Hematopoietic multipotent progenitor cell treated with erythropoietin and hydrocortisone succinate and interleukin-3 and kit ligand, for 8 days (in vitro differentiated cells): ENCODE data around the gene SULT1C4.
"Not testable (repeated sequence)": the region's sequence is repeated elsewhere in the genome, so short reads cannot be mapped to it uniquely, and the experiment has no call there.

Experiments used
- DNase-seq: peaks from one replicate; pipeline ENCODE4 v3.0.0-alpha.2; 2015

SULT1C4 gene

GRCh38 chr2:108377815-108378630 is at the start of gene SULT1C4:
SULT1C4 (plus strand) TSS chr2:108377954; CDS start chr2:108378338, 384 bp downstream.
- DNase-seq = no peak

- no peak for DNase-seq
Measured at GRCh38 chr2:108329771-108330170, 48.0 kb upstream of the SULT1C4 start.

- DNase-seq = no peak
Measured at GRCh38 chr2:108330979-108331378, 46.8 kb upstream of the SULT1C4 start.

- no peak for DNase-seq
Measured at GRCh38 chr2:108345951-108346350, 31.8 kb upstream of the SULT1C4 start.

GRCh38 chr2:108346827-108347226 is 30.9 kb upstream of the SULT1C4 start:
- peak; percentile 20 for DNase-seq

- DNase-seq = no peak
Measured at GRCh38 chr2:108347786-108348185, 30.0 kb upstream of the SULT1C4 start.

- no peak for DNase-seq
Measured at GRCh38 chr2:108348816-108349570, 28.8 kb upstream of the SULT1C4 start.

GRCh38 chr2:108349571-108349928 is 28.2 kb upstream of the SULT1C4 start:
- DNase-seq = no peak

GRCh38 chr2:108351889-108352288 is 25.9 kb upstream of the SULT1C4 start:
- DNase-seq = peak; percentile 64

GRCh38 chr2:108354136-108354535 is 23.6 kb upstream of the SULT1C4 start:
- DNase-seq = no peak

GRCh38 chr2:108355906-108356734 is 21.6 kb upstream of the SULT1C4 start:
- no peak for DNase-seq

GRCh38 chr2:108359336-108359735 is 18.4 kb upstream of the SULT1C4 start:
- not testable (repeated sequence) for DNase-seq

- no peak for DNase-seq
Measured at GRCh38 chr2:108360776-108361468, 16.8 kb upstream of the SULT1C4 start.

GRCh38 chr2:108363024-108363907 is 14.5 kb upstream of the SULT1C4 start:
- DNase-seq = no peak

- no peak for DNase-seq
Measured at GRCh38 chr2:108363908-108364225, 13.9 kb upstream of the SULT1C4 start.

GRCh38 chr2:108364676-108365297 is 13.0 kb upstream of the SULT1C4 start:
- DNase-seq = no peak

GRCh38 chr2:108365656-108366055 is 12.1 kb upstream of the SULT1C4 start:
- DNase-seq = no peak

- DNase-seq = no peak
Measured at GRCh38 chr2:108367014-108367413, 10.7 kb upstream of the SULT1C4 start.

- DNase-seq = no peak
Measured at GRCh38 chr2:108367561-108368175, 10.1 kb upstream of the SULT1C4 start.

GRCh38 chr2:108369153-108369552 is 8.6 kb upstream of the SULT1C4 start:
- no peak for DNase-seq

GRCh38 chr2:108370080-108370479 is 7.7 kb upstream of the SULT1C4 start:
- no peak for DNase-seq
